HG03039 (cell line): ENCODE results near the gene ANKRD13D.
"Not testable (repeated sequence)": the region's sequence is repeated elsewhere in the genome, so short reads cannot be mapped to it uniquely, and the experiment has no call there.

ENCODE experiments used
- ATAC-seq: cut with Tn5 transposase; IDR thresholded peaks from one replicate; pipeline ENCODE4 v1.9.1; 2021; ENCODE audit warnings: mild to moderate bottlenecking, moderate library complexity; ENCODE audit not compliant: unreplicated experiment

The ANKRD13D gene

DNA sequence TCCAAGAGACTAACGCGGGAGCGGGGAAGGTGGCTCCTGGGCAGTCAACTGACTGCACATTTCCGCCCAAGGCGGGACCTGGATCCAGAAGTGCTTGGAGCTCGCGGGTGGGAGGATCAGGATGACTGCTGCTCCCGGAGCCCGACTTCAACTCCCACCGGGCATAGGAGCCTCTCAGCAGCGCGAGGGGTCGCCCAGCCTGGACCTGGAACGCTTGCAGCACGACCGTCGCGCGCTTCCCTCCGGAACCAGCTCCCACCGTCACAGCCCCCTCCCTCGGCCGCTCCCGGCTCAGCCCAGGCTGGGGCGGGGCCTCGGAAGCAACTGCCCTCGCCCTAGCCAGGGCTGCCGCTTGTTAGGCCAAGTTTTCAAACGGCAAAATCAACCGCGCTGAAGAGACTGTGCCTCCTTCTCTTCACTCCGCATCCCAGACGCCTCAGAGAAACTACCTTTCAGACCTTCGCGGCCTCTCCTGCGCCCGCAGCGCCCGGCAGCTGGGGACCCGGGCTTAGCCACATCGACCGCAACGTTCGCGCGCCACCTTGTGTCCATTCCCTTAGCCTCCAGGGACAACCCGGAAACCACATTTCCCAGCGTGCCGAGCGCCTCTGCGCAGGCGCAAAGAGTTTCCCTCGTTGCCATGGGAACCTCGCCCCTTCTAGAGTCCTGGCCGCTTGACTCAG lies 28.2 kb downstream of the ANKRD13D start:
- ATAC-seq: peak; percentile 74

GRCh38 chr11:67317888-67318555 lies 28.9 kb downstream of the ANKRD13D start:
- peak; percentile 17 for ATAC-seq

GRCh38 chr11:67318876-67319275 lies 29.8 kb downstream of the ANKRD13D start:
- ATAC-seq: not testable (repeated sequence)

DNA sequence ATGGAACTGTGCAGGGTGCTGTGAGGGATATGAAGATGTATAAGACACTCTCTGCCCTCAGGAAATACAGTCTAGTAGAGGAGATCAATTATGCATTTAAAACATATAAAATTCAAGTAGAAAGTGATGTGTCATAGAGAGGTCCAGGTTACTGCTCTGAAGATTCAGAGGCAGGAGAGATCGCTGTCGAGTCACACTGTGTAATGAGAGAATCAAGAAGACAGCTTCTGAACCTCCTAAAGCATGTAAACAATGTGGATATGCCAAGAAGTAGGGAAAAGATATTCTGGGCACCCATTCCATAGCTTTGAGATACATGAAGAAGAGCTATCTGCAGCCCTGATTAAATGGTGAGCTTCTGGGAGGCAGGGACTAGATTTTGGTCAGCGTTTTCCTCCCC lies 30.9 kb downstream of the ANKRD13D start:
- ATAC-seq: no peak

DNA sequence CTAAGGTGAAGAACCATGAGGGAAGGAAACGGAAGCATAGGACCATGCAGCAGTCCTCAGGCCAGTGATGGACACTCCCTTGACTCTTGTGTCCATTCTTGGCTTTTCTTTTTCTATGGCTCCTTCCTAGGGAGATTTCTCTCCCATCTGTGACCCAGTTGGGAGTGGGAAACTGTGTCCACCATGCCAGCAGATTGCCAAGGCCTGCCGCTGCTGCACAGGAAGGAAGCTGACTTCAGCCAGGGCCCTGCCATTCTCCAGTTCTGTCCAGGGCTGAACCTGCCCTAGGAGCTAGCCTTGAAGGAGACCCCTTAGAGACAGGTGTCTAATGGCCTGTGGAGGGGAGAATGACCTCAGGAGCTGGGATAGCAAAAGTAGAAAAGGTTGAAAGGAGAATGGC lies 31.6 kb downstream of the ANKRD13D start:
- ATAC-seq: no peak

- no peak for ATAC-seq
These were observed 32.3 kb downstream of the ANKRD13D start for GRCh38 chr11:67321313-67321871.

GRCh38 chr11:67322049-67322448 lies 32.9 kb downstream of the ANKRD13D start:
- no peak for ATAC-seq

- no peak for ATAC-seq
These were observed 34.4 kb downstream of the ANKRD13D start for GRCh38 chr11:67323526-67323925.

DNA sequence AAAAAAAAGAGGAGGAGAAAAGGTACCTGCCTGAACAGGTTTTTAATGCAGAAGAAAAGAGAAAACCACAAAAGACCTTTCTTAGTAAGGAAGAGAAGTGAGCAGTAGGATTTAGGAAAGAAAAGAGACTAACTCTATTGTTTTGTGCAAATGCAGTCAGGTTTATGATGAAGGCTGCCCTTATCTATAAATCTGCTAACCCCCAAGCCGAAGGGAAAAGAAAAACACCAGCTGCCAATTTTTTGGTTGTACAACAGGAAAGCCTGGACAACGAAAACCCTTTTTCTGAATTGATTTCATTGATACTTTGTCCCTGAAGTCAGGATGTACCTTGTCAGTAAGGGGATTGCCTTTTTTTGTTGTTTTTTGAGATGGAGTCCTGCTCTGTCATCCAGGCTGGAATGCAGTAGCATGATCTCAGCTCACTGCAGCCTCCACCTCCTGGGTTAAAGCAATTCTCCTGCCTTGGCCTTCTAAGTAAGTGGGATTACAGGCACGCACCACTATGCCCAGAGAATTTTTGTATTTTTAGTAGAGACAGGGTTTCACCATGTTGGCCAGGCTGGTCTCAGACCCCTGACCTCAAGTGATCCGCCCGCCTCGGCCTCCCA lies 43.1 kb downstream of the ANKRD13D start:
- ATAC-seq: no peak

DNA sequence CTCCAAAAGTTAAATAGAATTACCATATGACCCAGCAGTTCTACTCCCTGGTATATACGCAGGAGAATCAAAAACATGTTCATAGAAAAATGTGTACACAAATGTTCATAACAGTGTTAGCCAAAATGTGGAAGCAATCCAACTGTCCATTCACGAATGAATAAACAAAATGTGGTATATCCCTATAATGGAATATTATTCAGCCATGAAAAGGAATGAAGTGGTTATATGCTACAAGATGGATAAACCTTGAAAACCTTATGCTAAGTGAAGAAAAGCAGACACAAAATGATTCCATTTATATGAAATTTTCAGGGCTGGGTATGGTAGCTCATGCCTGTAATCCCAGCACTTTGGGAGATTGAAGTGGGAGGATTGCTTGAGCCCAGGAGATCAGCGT lies 48.2 kb downstream of the ANKRD13D start:
- ATAC-seq: no peak

GRCh38 chr11:67344264-67344663 lies 55.2 kb downstream of the ANKRD13D start:
- ATAC-seq: no peak

DNA sequence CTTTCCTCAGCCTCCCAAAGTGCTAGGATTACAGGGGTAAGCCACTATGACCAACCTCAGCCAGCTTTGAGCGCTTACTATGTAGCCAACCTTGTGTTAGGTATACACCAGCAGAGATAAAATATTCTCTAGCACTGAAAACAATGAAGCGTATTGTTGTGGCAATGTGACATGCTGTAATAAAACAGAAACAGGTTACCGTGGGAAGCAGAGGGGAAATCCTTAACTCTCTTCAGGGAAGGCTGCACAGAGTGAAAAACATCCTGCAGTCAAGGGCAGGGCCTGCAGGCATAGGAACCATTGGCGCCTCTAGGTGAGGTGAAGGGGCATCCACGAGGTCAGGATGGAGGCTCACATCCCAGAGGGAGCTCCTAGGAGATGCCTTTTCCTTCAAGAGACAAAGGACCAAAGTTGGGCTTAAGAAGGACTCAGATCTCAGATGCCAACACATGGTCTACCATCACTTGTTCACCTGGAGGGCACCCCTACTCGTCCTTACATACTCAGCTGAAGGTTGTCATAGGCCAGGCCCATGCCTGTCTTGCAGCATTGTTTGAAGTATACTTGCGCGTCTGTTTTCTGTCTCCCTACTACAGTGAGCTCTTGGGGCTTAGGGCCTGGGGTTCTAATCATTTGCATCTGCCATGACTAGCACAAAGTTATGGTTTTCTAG lies 56.3 kb downstream of the ANKRD13D start:
- ATAC-seq: no peak

- no peak for ATAC-seq
These were observed 57.1 kb downstream of the ANKRD13D start for GRCh38 chr11:67345920-67346819.

DNA sequence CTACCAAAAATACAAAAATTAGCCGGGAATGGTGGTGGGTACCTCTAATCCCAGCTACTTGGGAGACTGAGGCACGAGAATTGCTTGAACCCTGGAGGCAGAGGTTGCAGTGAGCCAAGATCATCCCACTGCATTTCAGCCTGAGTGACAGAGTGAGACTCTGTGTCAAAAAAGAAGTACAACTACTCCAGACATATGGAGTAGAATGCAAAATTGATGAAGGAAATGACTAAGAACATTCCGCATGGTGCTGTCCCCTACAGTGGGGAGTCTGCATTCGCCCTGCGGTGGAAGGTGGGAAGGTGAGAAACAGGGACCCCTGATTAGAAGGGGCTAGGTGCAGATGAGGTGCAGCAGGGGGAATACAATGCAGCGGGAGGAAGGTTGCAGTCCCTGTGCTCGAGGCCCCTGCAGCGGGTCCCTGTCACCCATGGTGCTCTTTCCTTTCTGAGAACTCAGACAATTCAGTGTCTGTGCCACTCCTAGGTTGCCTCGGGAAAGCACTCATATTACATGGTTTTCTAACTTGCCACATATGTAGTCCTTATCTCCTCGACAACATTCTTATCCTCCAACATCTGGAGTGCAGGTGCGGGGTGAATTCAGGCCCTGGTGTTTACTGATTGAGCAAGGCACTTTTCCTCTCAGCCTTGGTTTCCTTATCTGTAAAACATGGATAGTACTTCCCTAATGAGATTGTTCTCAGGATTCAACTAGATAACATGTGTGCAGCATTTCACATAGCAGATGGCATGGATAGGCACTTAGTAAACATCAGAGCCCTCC lies 59.1 kb downstream of the ANKRD13D start:
- ATAC-seq: no peak

DNA sequence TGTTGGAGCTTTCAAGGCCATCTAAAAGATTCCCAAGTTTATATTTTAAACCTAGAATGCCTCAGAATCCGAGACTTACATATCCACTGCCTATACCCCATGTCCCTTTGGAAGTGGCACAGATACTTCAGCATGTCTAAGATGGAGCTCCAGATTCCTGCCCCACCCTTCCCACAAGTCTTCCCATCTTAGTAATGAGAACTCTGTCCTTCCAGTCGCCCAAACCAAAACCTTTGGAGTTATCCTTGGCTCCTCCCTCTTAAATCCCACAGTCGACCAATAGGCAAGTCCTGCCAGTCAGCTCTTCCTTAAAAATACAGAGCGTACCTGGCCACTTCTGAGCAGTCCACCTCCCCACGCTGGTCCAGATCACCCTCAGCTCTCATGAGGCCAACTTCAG lies 59.9 kb downstream of the ANKRD13D start:
- ATAC-seq: no peak

- ATAC-seq: no peak
These were observed 60.4 kb downstream of the ANKRD13D start for GRCh38 chr11:67349457-67349856.

DNA sequence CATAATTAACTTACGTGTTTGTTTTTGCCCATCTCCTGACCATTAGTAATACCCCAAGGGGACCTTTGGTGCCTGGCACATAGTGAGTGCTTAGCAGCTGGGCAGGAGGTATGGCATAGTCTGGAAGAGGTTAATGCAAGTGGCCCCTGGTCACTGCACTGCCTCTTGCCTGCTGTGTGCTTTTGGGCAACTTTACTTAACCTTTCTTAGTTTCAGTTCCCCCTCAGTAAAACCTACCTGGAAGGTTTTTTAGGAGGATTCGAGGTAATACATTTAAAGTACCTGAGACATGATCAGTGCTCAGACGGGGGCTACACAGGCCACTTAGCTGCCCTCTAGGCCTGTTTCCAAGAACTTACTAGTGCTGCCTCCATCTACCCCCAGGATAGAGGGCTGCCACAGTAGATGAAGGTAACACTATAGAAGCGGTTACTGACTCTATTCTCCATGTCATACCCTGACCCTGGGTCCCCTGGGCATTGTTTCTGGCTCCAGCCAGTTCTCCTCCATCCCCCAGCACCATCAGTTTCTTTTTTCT lies 60.9 kb downstream of the ANKRD13D start:
- no peak for ATAC-seq

- no peak for ATAC-seq
These were observed 62.3 kb downstream of the ANKRD13D start for GRCh38 chr11:67351275-67352005.
